GM18502 (cell line): Measurements from ENCODE around the gene GOLPH3.
A peak's percentile ranks its signal among the peaks of the same experiment; 100 is the strongest.
"Not testable (repeated sequence)": the region's sequence is repeated elsewhere in the genome, so short reads cannot be mapped to it uniquely, and the experiment has no call there.

Source experiments
- ATAC-seq: cut with Tn5 transposase; IDR thresholded peaks from one replicate; pipeline ENCODE4 v1.9.1; 2021; ENCODE audit warnings: mild to moderate bottlenecking; ENCODE audit not compliant: unreplicated experiment, poor library complexity

GOLPH3 gene

GRCh38 chr5:32174011-32174870 lies at the start of gene GOLPH3:
Gene GOLPH3, minus strand, starts transcription at chr5:32174319. Its CDS starts 285 bp downstream, at chr5:32174034.
- peak; percentile 85 for ATAC-seq

DNA sequence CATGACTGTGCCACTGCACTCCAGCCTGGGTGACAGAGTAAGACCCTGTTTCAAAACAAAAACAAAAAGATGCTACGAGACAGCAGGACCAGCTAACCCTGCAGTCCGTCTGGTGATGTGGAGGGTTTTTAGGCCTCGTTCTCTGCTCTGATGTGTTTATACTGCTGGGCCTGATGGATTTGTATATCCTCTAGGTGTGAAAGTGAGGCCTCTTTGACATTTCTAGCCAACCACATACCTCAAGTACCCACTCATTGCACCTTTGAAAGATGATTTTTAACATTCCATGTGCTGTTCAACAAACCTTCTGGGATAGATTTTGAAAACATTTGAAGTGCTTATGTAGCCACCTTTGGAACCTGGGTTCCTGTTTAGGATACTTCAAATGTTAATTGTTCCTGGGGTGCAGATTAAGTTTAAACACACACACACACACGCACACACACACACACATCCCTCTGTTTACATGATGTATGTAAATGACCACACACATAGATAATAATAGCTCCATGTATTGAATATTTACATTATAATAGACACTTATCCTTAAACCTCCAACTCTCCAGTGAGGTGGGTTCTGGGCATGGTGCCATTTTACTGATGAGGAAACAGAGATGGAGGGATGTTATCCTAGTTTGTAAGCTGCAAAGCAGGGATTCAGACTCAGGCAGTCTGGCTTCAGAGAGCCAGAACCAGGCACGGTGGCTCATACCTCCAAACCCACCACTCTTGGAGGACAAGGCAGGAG lies 48.8 kb upstream of the GOLPH3 start:
- no peak for ATAC-seq

- peak; percentile 58 for ATAC-seq
Observed at GRCh38 chr5:32217886-32218396, 43.8 kb upstream of the GOLPH3 start.

DNA sequence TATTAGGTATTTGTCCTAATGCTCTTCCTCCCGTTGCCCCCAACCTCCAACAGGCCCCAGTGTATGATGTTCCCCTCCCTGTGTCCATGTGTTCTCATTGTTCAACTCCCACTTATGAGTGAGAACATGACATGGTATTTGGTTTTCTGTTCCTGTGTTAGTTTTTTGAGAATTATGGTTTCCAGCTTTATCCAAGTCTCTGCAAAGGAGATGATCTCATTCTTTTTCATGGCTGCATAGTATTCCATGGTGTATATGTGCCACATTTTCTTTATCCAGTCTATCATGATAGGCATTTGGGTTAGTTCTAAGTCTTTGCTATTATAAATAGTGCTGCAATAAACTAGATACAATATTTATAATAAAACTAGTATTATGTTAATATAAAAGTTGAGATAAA lies 40.2 kb upstream of the GOLPH3 start:
- not testable (repeated sequence) for ATAC-seq

- ATAC-seq = no peak
Observed at GRCh38 chr5:32210151-32210550, 36.0 kb upstream of the GOLPH3 start.

DNA sequence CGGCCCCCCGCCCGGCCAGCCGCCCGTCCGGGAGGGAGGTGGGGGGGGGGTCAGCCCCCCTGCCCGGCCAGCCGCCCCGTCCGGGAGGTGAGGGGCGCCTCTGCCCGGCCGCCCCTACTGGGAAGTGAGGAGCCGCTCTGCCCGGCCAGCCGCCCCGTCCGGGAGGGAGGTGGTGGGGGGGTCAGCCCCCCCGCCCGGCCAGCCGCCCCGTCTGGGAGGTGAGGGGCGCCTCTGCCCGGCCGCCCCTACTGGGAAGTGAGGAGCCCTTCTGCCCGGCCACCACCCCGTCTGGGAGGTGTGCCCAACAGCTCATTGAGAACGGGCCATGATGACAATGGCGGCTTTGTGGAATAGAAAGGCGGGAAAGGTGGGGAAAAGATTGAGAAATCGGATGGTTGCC lies 34.7 kb upstream of the GOLPH3 start:
- not testable (repeated sequence) for ATAC-seq

GRCh38 chr5:32207355-32207634 lies 33.2 kb upstream of the GOLPH3 start:
- ATAC-seq = no peak

GRCh38 chr5:32206509-32207354 lies 32.6 kb upstream of the GOLPH3 start:
- no peak for ATAC-seq

GRCh38 chr5:32206053-32206452 lies 31.9 kb upstream of the GOLPH3 start:
- no peak for ATAC-seq

DNA sequence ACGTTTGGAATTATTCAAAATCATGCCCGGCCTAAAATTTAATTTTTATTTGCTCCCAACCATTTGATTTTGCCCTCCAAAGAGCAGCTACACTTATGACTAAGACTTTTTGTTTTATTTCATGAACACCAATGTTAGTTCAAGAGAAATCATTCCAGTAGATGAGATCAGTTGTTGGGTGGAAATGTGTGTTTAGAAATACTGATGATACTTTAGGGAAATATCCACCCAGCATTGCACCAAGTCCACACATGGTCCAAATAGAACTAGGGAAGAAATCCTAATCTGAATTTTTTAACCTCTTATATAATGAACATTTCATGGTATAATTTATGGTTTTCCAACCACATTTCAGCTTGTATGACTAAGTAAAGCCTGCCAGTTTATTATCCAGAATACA lies 28.3 kb upstream of the GOLPH3 start:
- no peak for ATAC-seq

DNA sequence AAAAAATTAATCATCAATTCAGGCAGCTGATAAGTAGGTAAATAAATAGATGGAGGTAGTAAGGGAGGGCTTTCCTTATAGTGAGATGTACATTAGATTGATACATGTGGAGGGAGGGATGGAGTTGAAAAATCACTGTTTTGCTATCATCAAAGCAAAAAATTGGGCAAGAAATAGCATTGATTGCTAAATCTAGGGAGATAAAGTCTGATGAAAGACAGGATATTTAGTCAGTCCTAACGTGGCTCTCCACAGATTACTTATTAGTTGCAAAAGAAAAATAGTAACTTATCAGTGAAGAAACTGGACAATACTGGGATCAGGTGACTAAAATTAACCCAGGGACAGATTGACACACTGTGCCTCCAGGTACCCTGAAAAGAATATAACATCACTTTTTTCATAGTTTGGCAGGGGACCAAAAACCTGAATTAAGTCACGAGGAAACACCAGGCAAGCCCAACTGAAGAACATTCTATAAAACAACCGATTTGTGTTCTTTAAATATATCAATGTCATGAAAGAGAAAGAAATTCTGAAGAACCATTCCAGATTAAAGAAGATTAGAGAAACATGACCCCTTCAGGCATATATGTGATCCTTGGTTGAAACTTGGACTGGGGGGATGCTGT lies 27.1 kb upstream of the GOLPH3 start:
- ATAC-seq = no peak

DNA sequence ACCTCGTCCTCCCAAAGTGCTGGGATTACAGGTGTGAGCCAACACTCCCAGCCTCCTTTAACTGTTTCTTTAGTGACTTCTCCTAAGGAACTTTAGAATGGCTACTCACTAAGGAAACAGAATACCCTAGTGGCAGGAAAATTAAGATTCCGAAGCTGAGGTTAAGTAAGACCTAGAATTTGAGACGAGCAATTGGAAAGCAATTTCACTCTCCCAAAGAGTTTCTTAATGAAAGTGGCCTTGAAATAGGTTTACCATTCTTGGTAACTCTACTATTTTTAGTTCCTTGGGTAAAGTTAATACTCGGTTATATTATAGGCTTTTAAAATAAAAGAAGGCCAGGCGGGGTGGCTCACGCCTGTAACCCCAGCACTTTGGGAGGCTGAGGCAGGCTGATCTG lies 22.9 kb upstream of the GOLPH3 start:
- no peak for ATAC-seq

DNA sequence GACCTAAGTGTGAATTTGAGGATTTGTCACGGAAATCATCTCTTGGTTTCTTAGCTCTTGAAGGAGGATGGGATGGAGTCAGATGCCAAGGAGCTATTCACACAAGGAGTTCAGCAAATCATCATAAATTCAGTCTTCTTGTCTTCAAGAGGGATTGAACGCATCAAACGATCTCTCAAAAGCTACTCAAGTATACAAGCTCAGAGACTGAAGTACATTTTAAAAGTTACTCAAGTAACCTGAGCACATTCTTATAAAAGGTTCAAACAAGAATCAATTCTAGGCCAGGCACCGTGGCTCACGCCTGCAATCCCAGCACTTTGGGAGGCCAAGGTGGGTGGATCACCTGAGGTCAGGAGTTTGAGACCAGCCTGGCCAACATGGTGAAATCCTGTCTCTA lies 21.1 kb upstream of the GOLPH3 start:
- ATAC-seq = no peak

- ATAC-seq = peak; percentile 80
Observed at GRCh38 chr5:32193591-32193990, 19.5 kb upstream of the GOLPH3 start.

DNA sequence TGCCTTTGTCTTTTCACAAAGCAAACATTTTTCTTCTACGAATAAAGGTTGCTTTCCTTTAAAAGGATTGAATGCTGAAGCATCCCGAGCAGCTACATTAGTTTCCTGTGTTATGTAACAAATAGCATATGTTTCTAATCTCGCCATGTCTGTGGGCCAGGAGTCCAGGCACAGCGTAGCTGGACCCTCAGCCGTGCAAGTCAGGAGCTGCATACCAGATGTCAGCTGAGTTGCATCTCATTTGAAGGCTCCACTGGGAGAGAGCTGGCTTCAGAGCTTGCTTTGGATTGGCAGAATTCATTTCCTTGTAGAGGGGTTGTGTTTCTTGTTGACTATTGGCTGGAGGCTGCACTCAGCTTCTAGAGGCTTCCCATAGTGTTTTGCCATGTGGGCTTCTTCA lies 16.0 kb upstream of the GOLPH3 start:
- ATAC-seq = no peak

- no peak for ATAC-seq
Observed at GRCh38 chr5:32187675-32188074, 13.6 kb upstream of the GOLPH3 start.

DNA sequence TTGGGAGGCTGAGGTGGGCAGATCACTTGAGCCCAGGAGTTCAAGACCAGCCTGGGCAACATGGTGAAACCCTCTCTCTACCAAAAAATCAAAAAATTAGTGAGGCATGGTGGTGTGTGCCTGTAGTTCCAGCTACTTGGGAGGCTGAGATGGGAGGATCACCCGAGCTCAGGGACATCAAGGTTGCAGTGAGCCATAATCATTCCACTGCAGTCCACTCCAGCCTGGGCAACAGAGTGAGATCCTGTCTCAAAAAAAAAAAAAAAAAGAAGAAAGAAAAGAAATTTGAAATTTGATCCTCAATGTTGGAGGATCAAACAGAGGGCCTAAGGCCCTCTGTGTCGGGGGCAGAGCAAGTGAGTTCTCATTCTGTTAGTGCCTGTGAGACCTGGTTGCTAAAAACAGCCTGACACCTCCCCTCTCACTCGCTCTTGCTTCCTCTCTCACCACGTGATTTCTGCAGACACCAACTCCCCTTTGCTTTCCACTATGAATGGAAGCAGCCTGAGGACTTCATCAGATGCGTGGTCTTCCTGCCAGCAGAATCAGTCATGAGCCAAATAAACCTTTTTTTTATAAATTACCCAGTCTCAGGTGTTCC lies 8.4 kb upstream of the GOLPH3 start:
- ATAC-seq = peak; percentile 92

DNA sequence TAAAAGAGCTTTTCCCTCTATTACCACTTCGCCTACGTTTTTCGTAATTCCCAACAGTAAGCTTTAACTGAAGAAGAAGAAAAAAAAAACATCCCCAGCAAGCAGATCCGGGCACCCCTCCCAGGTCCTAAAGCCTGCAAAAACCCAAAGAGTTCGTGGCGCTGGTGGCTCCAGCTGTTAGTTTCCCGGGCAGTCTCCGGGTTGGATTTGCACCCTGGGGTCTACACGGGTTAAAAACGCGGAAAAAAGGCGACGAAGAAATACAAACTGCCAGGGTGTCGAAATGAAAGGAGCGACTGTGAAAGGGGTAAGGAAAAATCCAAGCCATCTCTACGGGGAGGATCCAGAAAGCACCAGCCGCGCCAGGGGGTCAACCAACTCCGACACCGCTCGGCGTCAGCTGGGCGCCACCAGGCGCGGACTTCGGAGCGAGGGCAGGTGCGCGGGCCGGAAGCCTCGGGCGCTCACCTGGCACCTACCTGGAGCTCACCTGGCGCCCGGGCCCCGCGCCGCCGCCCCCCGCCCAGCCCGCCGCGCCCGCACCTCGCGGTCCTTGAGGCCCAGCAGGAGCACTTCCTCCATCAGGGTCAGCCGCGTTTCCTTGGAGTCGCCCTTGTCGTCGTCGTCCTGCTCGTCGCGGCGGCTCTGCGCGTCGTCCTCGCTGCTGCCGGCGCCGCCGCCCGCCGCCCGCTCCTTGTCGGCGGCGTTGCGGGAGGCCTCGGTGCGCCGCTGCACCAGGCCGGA lies 680 bp downstream of the GOLPH3 start:
- peak; percentile 28 for ATAC-seq

DNA sequence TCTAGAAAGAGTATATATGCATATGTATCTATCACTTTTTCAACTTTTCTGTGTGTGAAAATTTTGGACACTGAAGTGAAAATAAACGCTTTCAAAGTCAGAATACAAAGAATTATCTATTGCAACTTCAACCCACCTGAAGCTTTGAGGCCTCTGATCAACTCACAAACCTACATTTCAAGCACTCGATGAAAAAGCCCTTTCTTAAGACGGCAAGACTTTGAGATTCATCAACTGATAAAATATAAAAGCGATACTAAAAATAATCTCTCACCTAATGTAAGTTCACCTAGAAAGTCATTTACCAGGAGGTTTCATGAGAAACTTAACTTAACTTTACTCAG lies 1.2 kb downstream of the GOLPH3 start:
- ATAC-seq = no peak
